ENCODE data around the gene KIF26B. TPM values are rescaled to one million over a fixed set of nuclear protein-coding genes. Genes with fewer than 3 reads are reported as not detected.
"Not testable (repeated sequence)": the region's sequence is repeated elsewhere in the genome, so short reads cannot be mapped to it uniquely, and the experiment has no call there.

KIF26B gene
- total and polyA plus RNA-seq, 8 donors, result 0.15 to 3.2 (median 0.89) TPM; not detected in 1

- TF ChIP-seq POLR2AphosphoS5 (IDR thresholded peaks at IDR 0.05) (no peak), POLR2A (IDR thresholded peaks at IDR 0.05) (no peak), EP300 (IDR thresholded peaks at IDR 0.05) (no peak)
- TF ChIP-seq, protein P1, sequence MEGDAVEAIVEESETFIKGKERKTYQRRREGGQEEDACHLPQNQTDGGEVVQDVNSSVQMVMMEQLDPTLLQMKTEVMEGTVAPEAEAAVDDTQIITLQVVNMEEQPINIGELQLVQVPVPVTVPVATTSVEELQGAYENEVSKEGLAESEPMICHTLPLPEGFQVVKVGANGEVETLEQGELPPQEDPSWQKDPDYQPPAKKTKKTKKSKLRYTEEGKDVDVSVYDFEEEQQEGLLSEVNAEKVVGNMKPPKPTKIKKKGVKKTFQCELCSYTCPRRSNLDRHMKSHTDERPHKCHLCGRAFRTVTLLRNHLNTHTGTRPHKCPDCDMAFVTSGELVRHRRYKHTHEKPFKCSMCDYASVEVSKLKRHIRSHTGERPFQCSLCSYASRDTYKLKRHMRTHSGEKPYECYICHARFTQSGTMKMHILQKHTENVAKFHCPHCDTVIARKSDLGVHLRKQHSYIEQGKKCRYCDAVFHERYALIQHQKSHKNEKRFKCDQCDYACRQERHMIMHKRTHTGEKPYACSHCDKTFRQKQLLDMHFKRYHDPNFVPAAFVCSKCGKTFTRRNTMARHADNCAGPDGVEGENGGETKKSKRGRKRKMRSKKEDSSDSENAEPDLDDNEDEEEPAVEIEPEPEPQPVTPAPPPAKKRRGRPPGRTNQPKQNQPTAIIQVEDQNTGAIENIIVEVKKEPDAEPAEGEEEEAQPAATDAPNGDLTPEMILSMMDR (IDR thresholded peaks at IDR 0.05), result no peak
- intact Hi-C loops (cut with DNase I; ENCODE audit: low total_unique reads), result no loop called here
- Histone ChIP-seq H3K27ac (no peak overlapping the region), H3K4me3 (no peak overlapping the region), H3K4me1 (no peaks in the 10 kb centered on the region), H3K27me3 (no peaks in the 10 kb centered on the region), H3K9me3 (peaks cover 0 to 5% (median 0%) of the 10 kb centered on the region in 4 donors), H3K36me3 (no peaks in the 10 kb centered on the region)
- WGBS, 5 donors, result 87 to 91% (median 88%) methylated on average over 14 to 19 of the region's 19 CpGs
- DNase-seq, result no peak
These were observed 539.4 kb downstream of the KIF26B start for GRCh38 chr1:245693941-245694752.

DNA sequence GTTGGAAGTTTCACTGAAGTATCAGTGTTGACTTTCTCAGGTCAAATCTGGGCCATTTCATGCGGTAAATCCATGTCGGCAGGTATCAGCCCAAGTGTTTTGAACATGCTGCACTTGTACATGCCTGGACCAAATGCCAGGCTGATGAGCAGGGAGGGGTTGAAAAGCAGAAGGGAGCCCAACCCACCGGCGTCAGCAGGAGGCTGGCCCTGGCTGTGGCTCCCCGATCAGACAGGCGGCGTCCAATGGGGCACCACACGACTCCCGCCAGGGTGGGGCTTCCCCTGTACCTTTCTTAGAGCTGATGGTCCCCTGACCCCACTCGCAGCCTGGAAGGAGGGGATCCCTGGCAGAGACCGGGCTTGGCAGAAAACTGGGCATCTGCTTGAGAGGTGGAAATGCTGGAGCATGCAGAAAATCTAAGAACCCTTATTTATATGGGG lies 540.0 kb downstream of the KIF26B start:
- intact Hi-C loops (cut with DNase I; ENCODE audit: low total_unique reads), result no loop called here
- TF ChIP-seq, protein P1 (IDR thresholded peaks at IDR 0.05), result no peak
- TF ChIP-seq POLR2A (IDR thresholded peaks at IDR 0.05) (no peak), POLR2AphosphoS5 (IDR thresholded peaks at IDR 0.05) (no peak), EP300 (IDR thresholded peaks at IDR 0.05) (no peak)
- DNase-seq, result no peak

DNA sequence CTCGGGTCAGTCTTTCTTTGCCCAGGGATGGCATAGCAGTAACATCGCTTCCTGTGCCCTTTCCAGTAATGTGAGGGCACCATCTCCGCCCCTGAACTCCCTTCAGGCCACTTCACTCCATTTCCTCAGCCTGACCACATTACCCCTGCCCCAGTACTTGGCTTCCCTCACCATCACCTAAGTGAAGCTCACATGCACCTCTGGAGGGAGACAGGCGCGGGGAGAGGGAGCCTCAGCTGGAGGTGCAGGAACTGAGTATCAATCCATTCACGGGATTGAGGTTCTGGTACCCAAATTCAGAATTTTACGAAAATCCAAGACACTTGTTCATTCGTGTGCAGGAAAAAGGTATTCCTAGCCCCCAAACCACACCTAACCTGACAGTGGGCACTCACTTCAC lies 540.4 kb downstream of the KIF26B start:
- Histone ChIP-seq H3K27ac (no peak overlapping the region), H3K36me3 (no peaks in the 10 kb centered on the region), H3K4me1 (no peaks in the 10 kb centered on the region), H3K9me3 (peaks cover 0 to 5% (median 0%) of the 10 kb centered on the region in 4 donors), H3K4me3 (no peak overlapping the region), H3K27me3 (no peaks in the 10 kb centered on the region)
- intact Hi-C loops (cut with DNase I; ENCODE audit: low total_unique reads), result no loop called here
- TF ChIP-seq POLR2A (IDR thresholded peaks at IDR 0.05), result no peak
- TF ChIP-seq POLR2AphosphoS5 (IDR thresholded peaks at IDR 0.05), result no peak
- TF ChIP-seq EP300 (IDR thresholded peaks at IDR 0.05), result no peak
- TF ChIP-seq, protein P1 (IDR thresholded peaks at IDR 0.05), result no peak
- 77 to 92% (median 85%) methylated on average over 8 of the region's 8 CpGs for WGBS, 5 donors
- no peak for DNase-seq

More for the DNA sequence above, 540.0 kb downstream of the KIF26B start:
- 64 to 93% (median 71%) methylated on average over 10 to 11 of the region's 11 CpGs for WGBS, 5 donors
- Histone ChIP-seq H3K36me3 (no peaks in the 10 kb centered on the region), H3K27me3 (no peaks in the 10 kb centered on the region), H3K9me3 (peaks cover 0 to 5% (median 0%) of the 10 kb centered on the region in 4 donors), H3K4me3 (no peak overlapping the region), H3K27ac (no peak overlapping the region), H3K4me1 (no peaks in the 10 kb centered on the region)

- intact Hi-C loops (cut with DNase I; ENCODE audit: low total_unique reads); DNase-seq; H3K9me3 ChIP-seq; H3K27me3 ChIP-seq; H3K27ac ChIP-seq; H3K4me3 ChIP-seq; H3K4me1 ChIP-seq; H3K36me3 ChIP-seq: not testable (repeated sequence)
- 92 to 95% (median 94%) methylated on average over 5 to 11 of the region's 11 CpGs for WGBS, 5 donors
These were observed 540.9 kb downstream of the KIF26B start for GRCh38 chr1:245695701-245696100.

- H3K27ac ChIP-seq, result no peak overlapping the region
- no peaks in the 10 kb centered on the region for H3K4me1 ChIP-seq
- no peaks in the 10 kb centered on the region for H3K36me3 ChIP-seq
- peaks cover 0 to 5% (median 0%) of the 10 kb centered on the region in 4 donors for H3K9me3 ChIP-seq
- H3K27me3 ChIP-seq, result no peaks in the 10 kb centered on the region
- H3K4me3 ChIP-seq, result no peak overlapping the region
- intact Hi-C loops (cut with DNase I; ENCODE audit: low total_unique reads), result no loop called here
- TF ChIP-seq, protein P1 (IDR thresholded peaks at IDR 0.05), result no peak
- TF ChIP-seq POLR2AphosphoS5 (IDR thresholded peaks at IDR 0.05) (no peak), POLR2A (IDR thresholded peaks at IDR 0.05) (no peak)
- 88 to 96% (median 93%) methylated on average over 12 to 14 of the region's 14 CpGs for WGBS, 5 donors
- no peak for DNase-seq
These were observed 543.3 kb downstream of the KIF26B start for GRCh38 chr1:245698116-245698515.

Data from stomach (tissue), 9 donors.